T-helper 1 cell treated with Interleukin-12 subunit alpha and Interleukin-12 subunit beta and Interleukin-4 antibody, amounts not matched to agents 30 ng/mL and 1 ng/mL, for 36 hours (primary cell): ENCODE data around the gene PTGR3. TPM values are rescaled to one million over a fixed set of nuclear protein-coding genes. Genes with fewer than 3 reads are reported as not detected.

Source experiments
- intact Hi-C: fragments of 100-400 bp; cut with micrococcal nuclease; formaldehyde crosslinking; loops from one replicate; pipeline ENCODE4 v1.15.1; 2024
- total RNA-seq: library from RNA; stranded (reverse); gene quantifications from 2 replicates; pipeline ENCODE4 v1.2.3, GENCODE V29; 2022

Gene PTGR3
- total RNA-seq: 25.6 and 27.0 TPM in 2 replicates

- intact Hi-C loops: loop anchor here (1.0 to 2.0 kb wide), 2 partner anchors 215 to 1155 kb away; no protein-coding TSS in a partner anchor
Measured at GRCh38 chr18:75209129-75209950, at the start of gene PTGR3. Gene PTGR3, minus strand, starts transcription at chr18:75209139. Its CDS starts 81 bp downstream, at chr18:75209058.

- intact Hi-C loops: no loop called here
Measured at GRCh38 chr18:75257605-75258004, 48.7 kb upstream of the PTGR3 start.

- intact Hi-C loops: no loop called here
Measured at GRCh38 chr18:75256376-75256775, 47.4 kb upstream of the PTGR3 start.

- intact Hi-C loops: no loop called here
Measured at GRCh38 chr18:75255094-75255493, 46.2 kb upstream of the PTGR3 start.

- intact Hi-C loops: no loop called here
Measured at GRCh38 chr18:75253784-75254183, 44.8 kb upstream of the PTGR3 start.

- intact Hi-C loops: no loop called here
Measured at GRCh38 chr18:75253043-75253442, 44.1 kb upstream of the PTGR3 start.

GRCh38 chr18:75252136-75252535 is 43.2 kb upstream of the PTGR3 start:
- intact Hi-C loops: no loop called here

- intact Hi-C loops: no loop called here
Measured at GRCh38 chr18:75251466-75251865, 42.5 kb upstream of the PTGR3 start.

- intact Hi-C loops: no loop called here
Measured at GRCh38 chr18:75250471-75250821, 41.5 kb upstream of the PTGR3 start.

- intact Hi-C loops: loop anchor here (5.0 to 10.0 kb wide), 4 partner anchors 255 to 755 kb away; partner anchors contain the start of gene CNDP2
Measured at GRCh38 chr18:75249672-75250470, 40.9 kb upstream of the PTGR3 start.

- intact Hi-C loops: loop anchor here (5.0 to 10.0 kb wide), 4 partner anchors 254 to 754 kb away; partner anchors contain the start of gene CNDP2
Measured at GRCh38 chr18:75249175-75249518, 40.2 kb upstream of the PTGR3 start.

GRCh38 chr18:75248426-75249174 is 39.7 kb upstream of the PTGR3 start:
- intact Hi-C loops: loop anchor here (5.0 to 10.0 kb wide), 4 partner anchors 254 to 754 kb away; partner anchors contain the start of gene CNDP2

- intact Hi-C loops: loop anchor here (1.0 to 10.0 kb wide), 7 partner anchors 32 to 753 kb away; partner anchors contain the start of genes CNDP2 and TSHZ1
Measured at GRCh38 chr18:75247611-75248421, 38.9 kb upstream of the PTGR3 start.

- intact Hi-C loops: loop anchor here (1.0 to 10.0 kb wide), 7 partner anchors 31 to 752 kb away; partner anchors contain the start of genes CNDP2 and TSHZ1
Measured at GRCh38 chr18:75246721-75247610, 38.0 kb upstream of the PTGR3 start.

- intact Hi-C loops: loop anchor here (1.0 to 10.0 kb wide), 5 partner anchors 250 to 750 kb away; partner anchors contain the start of gene CNDP2
Measured at GRCh38 chr18:75244351-75245313, 35.7 kb upstream of the PTGR3 start.

- intact Hi-C loops: loop anchor here (10.0 kb wide), 3 partner anchors 247 to 747 kb away; partner anchors contain the start of gene CNDP2
Measured at GRCh38 chr18:75241705-75242104, 32.8 kb upstream of the PTGR3 start.

GRCh38 chr18:75240433-75240832 is 31.5 kb upstream of the PTGR3 start:
- intact Hi-C loops: loop anchor here (10.0 kb wide), 3 partner anchors 246 to 746 kb away; partner anchors contain the start of gene CNDP2

- intact Hi-C loops: no loop called here
Measured at GRCh38 chr18:75238786-75239185, 29.8 kb upstream of the PTGR3 start.
